ENCODE results near the gene SUSD1.
A peak's percentile ranks its signal among the peaks of the same experiment; 100 is the strongest.

SUSD1 gene

GRCh38 chr9:112173489-112174221, 1.4 kb downstream of the SUSD1 start:
- H2AFZ ChIP-seq (ENCODE audit: low read depth, low read length) = peak overlapping the region; percentile 69; the same call in 1 of the 2 replicates
- H3K27me3 ChIP-seq (ENCODE audit: insufficient read depth, low read length, poor library complexity) = no peaks in the 10 kb centered on the region
- no peaks in the 10 kb centered on the region for H3K79me2 ChIP-seq (ENCODE audit: insufficient read depth, low read length)
- no peak overlapping the region; the same call in 1 of the 2 replicates for H3K27ac ChIP-seq (ENCODE audit: low read length)
- DNase-seq (no peak), ATAC-seq (ENCODE audit: insufficient read depth, low read depth) (no peak)
- H3K9ac ChIP-seq (ENCODE audit: low read depth, low read length) = peak overlapping the region; percentile 69; the same call in 1 of the 2 replicates
- H3K4me1 ChIP-seq (ENCODE audit: insufficient read depth, low read length) = peaks cover 25% of the 10 kb centered on the region
- no peaks in the 10 kb centered on the region for H3K36me3 ChIP-seq (ENCODE audit: insufficient read depth, low read length)
- peak overlapping the region; percentile 67 for H3K4me2 ChIP-seq (ENCODE audit: insufficient read depth, low read length)
- no peaks in the 10 kb centered on the region for H4K20me1 ChIP-seq (ENCODE audit: insufficient read depth, low read length)
- no peaks in the 10 kb centered on the region for H3K9me3 ChIP-seq (ENCODE audit: insufficient read depth, low read length, severe bottlenecking)
- H3K4me3 ChIP-seq (ENCODE audit: low read depth in 1 of 2, low read length in 2 of 2) = peak overlapping the region in 1 of 2 experiments; percentile 55; a peak in 2 of 4 replicates
- no peak for TF ChIP-seq EZH2 (IDR thresholded peaks at IDR 0.05; ENCODE audit: borderline replicate concordance, low read depth, low read length, severe bottlenecking)
- no peak for TF ChIP-seq CTCF (IDR thresholded peaks at IDR 0.05; ENCODE audit: borderline replicate concordance, extremely low read depth, low read length, poor library complexity, severe bottlenecking)

- H3K4me1 ChIP-seq (ENCODE audit: insufficient read depth, low read length) = peaks cover 21% of the 10 kb centered on the region
- no peak overlapping the region for H3K4me2 ChIP-seq (ENCODE audit: insufficient read depth, low read length)
- DNase-seq = no peak
Measured at GRCh38 chr9:112170968-112171367, 4.1 kb downstream of the SUSD1 start.

GRCh38 chr9:112170235-112170634, 4.9 kb downstream of the SUSD1 start:
- TF ChIP-seq CTCF (IDR thresholded peaks at IDR 0.05; ENCODE audit: borderline replicate concordance, extremely low read depth, low read length, poor library complexity, severe bottlenecking) (no peak), EZH2 (IDR thresholded peaks at IDR 0.05; ENCODE audit: borderline replicate concordance, low read depth, low read length, severe bottlenecking) (no peak)
- H3K4me1 ChIP-seq (ENCODE audit: insufficient read depth, low read length) = peaks cover 17% of the 10 kb centered on the region
- H3K36me3 ChIP-seq (ENCODE audit: insufficient read depth, low read length) = no peaks in the 10 kb centered on the region
- no peak overlapping the region for H3K9ac ChIP-seq (ENCODE audit: low read depth, low read length)
- no peaks in the 10 kb centered on the region for H3K9me3 ChIP-seq (ENCODE audit: insufficient read depth, low read length, severe bottlenecking)
- DNase-seq (no peak), ATAC-seq (ENCODE audit: insufficient read depth, low read depth) (no peak)
- H4K20me1 ChIP-seq (ENCODE audit: insufficient read depth, low read length) = no peaks in the 10 kb centered on the region; the same call in 1 of the 2 replicates
- no peaks in the 10 kb centered on the region for H3K27me3 ChIP-seq (ENCODE audit: insufficient read depth, low read length, poor library complexity)
- no peak overlapping the region for H3K27ac ChIP-seq (ENCODE audit: low read length)
- no peak overlapping the region for H2AFZ ChIP-seq (ENCODE audit: low read depth, low read length)
- no peak overlapping the region for H3K4me3 ChIP-seq (ENCODE audit: low read depth in 1 of 2, low read length in 2 of 2)
- no peaks in the 10 kb centered on the region for H3K79me2 ChIP-seq (ENCODE audit: insufficient read depth, low read length)
- H3K4me2 ChIP-seq (ENCODE audit: insufficient read depth, low read length) = no peak overlapping the region

More at GRCh38 chr9:112170968-112171367, 4.1 kb downstream of the SUSD1 start:
- no peaks in the 10 kb centered on the region; the same call in 1 of the 2 replicates for H4K20me1 ChIP-seq (ENCODE audit: insufficient read depth, low read length)
- no peaks in the 10 kb centered on the region for H3K36me3 ChIP-seq (ENCODE audit: insufficient read depth, low read length)
- ATAC-seq (ENCODE audit: insufficient read depth, low read depth) = no peak
- TF ChIP-seq CTCF (IDR thresholded peaks at IDR 0.05; ENCODE audit: borderline replicate concordance, extremely low read depth, low read length, poor library complexity, severe bottlenecking) (no peak), EZH2 (IDR thresholded peaks at IDR 0.05; ENCODE audit: borderline replicate concordance, low read depth, low read length, severe bottlenecking) (no peak)
- H3K9ac ChIP-seq (ENCODE audit: low read depth, low read length) = no peak overlapping the region
- H3K27ac ChIP-seq (ENCODE audit: low read length) = no peak overlapping the region
- H3K9me3 ChIP-seq (ENCODE audit: insufficient read depth, low read length, severe bottlenecking) = no peaks in the 10 kb centered on the region
- H3K4me3 ChIP-seq (ENCODE audit: low read depth in 1 of 2, low read length in 2 of 2) = no peak overlapping the region
- H3K79me2 ChIP-seq (ENCODE audit: insufficient read depth, low read length) = no peaks in the 10 kb centered on the region
- no peak overlapping the region for H2AFZ ChIP-seq (ENCODE audit: low read depth, low read length)
- no peaks in the 10 kb centered on the region for H3K27me3 ChIP-seq (ENCODE audit: insufficient read depth, low read length, poor library complexity)

All from DND-41 (cell line).